Measurements from ENCODE around the gene C13orf42.

Gene C13orf42

GRCh38 chr13:51111174-51111573 is at the start of gene C13orf42:
C13orf42 (minus strand) TSS chr13:51111274; CDS start chr13:51111209, 65 bp downstream.
- DNase-seq: no peak

- DNase-seq: no peak
Measured at GRCh38 chr13:51158880-51159518, 47.9 kb upstream of the C13orf42 start.

DNA sequence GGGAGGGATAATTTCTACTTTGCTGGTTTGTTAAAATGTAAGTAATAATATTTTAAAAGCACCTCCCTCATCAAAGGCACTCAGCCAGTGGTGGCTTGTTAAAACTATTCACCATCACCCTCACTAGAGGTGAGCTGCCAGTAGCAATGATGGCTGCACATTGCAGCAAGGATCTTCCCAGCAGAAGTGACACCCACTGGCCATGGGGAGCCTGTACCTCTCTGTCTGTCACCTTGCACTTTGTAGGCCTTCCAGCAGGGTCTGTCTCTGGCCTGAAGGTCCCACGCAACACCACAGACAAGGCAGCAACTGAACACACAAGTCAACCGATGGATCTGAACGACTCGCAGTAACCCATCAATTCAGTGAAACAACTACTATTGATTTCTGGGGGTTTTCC is 47.3 kb upstream of the C13orf42 start:
- DNase-seq: no peak

GRCh38 chr13:51156648-51157047 is 45.6 kb upstream of the C13orf42 start:
- DNase-seq: peak; percentile 22

DNA sequence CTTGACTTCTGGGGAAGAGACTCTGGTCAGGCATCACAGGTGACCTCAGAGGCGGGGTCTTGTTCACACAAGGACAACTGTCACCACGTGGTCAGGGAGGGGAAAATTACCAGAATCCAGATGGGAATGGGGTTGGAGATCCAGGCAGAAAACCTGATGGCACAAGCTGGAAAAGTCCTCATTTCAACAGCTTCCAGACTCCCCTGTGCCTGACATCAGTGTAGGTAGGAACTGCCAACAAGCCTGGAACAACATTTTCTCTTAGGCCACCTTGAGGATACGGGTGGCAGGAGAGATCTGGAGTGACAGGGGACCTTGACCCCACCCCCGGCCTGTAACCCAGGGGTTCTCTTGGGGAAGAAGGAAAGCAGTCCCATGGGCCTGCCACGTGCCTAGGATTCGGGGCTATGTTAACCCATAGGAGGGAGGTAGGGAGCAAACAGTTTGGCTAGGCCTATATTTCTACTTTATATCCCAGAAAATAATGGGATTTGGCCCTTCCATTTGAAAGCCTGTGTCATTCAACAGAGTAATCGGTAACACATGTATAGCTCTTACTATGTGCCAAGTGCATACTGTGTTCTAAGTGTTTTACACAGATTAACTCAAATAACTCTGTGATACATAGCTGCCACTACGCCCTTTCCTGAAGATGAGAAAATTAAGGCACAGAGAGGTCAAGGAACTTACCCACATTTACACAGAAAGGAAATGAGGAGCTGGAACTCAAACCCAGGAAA is 44.9 kb upstream of the C13orf42 start:
- no peak for DNase-seq

- DNase-seq: no peak
Measured at GRCh38 chr13:51155161-51155560, 44.1 kb upstream of the C13orf42 start.

- no peak for DNase-seq
Measured at GRCh38 chr13:51154029-51154555, 43.0 kb upstream of the C13orf42 start.

DNA sequence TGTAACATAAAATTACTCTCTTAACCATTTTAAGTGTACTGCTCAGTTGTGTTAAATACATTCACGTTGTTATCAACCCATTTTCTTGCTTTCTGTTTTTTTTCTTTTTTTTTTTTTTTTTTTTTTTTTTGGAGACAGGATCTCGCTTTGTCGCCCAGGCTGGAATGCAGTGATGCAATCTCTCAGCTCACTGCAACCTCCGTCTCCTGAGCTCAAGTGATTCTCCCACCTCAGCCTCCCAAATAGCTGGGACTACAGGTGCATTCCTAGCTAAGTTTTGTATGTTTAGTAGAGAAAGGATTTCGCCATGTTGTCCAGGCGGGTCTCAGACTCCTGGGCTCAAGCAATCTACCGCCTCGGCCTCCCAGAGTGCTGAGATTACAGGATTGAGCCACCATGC is 42.5 kb upstream of the C13orf42 start:
- no peak for DNase-seq

GRCh38 chr13:51152701-51153100 is 41.6 kb upstream of the C13orf42 start:
- DNase-seq: peak; percentile 13

GRCh38 chr13:51151463-51151862 is 40.4 kb upstream of the C13orf42 start:
- no peak for DNase-seq

GRCh38 chr13:51148952-51149573 is 38.0 kb upstream of the C13orf42 start:
- peak; percentile 57 for DNase-seq

DNA sequence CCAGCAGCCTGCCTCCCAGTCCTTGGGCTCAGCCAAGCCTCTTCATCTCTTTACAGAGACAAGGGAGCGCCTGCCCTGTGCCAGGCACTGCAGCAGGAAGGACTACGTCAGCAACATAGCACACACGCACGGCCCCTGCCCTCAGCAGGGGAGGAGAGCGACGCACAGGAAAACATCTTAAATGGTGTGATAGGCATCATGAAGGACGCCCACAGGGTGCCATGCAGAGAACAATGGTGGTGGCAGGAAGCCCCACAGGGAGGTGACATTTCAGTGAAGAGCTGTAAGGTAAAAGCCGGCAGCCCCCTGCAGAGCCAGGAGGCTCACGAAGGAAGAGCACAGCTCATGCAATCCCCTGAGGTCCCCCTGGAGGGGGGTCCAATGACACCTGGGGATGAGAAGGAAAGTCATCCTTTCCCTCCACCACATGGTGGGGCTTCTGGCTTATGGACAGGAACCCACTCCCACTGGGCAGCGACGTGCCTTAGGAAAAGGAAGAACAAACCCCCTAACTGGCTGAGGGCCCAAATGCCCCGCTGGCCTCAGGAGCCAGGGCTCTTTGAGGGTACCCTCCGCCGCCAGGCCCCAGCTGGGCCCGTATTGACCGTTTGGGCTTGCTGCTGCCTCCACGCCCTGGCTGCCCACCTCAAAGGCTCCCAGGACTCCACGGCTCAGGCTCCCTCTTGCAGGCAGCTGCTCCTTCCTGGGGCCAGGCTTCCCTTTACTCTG is 37.3 kb upstream of the C13orf42 start:
- peak; percentile 94 for DNase-seq

GRCh38 chr13:51147732-51148131 is 36.7 kb upstream of the C13orf42 start:
- no peak for DNase-seq

GRCh38 chr13:51146667-51147066 is 35.6 kb upstream of the C13orf42 start:
- no peak for DNase-seq

GRCh38 chr13:51137250-51137649 is 26.2 kb upstream of the C13orf42 start:
- no peak for DNase-seq

- DNase-seq: no peak
Measured at GRCh38 chr13:51136276-51136980, 25.4 kb upstream of the C13orf42 start.

DNA sequence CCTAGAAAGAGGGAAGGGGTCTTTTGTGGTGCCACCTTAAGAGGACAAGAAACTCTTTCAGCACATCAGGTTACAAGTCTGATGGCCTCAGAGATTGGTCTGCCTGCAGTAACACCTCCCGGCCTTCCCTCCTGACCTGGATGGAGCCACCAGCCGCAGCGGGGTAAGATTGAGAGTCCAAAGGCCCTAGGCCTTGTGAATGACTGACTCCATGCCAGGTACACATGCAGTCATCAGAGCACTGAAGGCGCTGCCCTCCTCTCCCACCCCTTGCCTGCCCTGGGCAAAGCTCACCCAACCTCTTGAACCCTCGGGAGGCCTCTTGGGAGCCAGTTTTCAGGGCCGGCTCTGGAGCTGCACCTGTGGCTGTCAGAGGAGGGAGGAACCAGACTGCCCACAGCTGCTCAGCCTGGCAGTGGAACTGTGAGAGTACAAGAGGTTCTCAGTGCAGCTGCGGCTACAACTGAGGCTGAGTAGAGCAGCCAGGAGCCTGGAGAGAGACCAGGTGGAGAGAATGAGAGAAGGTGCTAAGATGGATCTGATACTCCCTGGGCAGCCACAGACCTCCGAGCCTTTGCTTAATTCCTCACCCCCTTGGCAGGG is 23.8 kb upstream of the C13orf42 start:
- no peak for DNase-seq

- no peak for DNase-seq
Measured at GRCh38 chr13:51130348-51130747, 19.3 kb upstream of the C13orf42 start.

GRCh38 chr13:51125495-51126226 is 14.6 kb upstream of the C13orf42 start:
- peak; percentile 76 for DNase-seq

DNA sequence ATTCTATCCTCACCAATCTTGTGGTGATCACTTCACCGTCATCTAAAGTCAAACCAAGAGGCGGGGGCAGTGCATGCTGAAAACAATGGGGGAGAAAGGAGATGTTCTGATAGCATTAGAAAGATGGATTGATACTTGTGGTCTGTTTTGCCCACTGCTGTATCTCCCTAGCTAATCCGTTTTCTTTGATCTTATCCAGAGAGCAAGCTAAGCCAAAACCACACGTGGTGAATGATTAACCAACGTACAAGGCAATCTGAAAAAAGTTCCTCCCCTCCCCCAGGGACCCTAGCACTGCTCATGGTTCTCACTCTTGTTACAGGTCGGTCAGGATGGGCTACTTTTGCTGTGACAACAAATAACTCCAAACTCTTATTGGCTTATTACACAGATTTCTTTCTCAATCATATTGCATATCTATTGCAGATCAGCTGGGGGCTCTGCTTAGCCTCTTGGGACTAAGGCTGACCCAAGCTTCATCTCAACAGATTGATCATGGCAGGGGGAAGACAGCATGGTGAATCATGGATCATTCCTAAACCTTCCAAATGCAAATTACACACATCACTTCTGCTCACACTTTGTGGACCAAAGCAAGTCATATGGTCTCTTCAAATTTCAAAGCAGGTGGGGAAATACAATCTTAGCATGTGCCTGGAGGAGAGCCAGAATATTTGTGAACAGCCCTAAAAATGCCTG is 11.9 kb upstream of the C13orf42 start:
- no peak for DNase-seq

GRCh38 chr13:51120873-51121272 is 9.8 kb upstream of the C13orf42 start:
- peak; percentile 49 for DNase-seq

All from NCI-H146 (cell line).